ENCODE results near the gene USE1. TPM values are rescaled to one million over a fixed set of nuclear protein-coding genes. Genes with fewer than 3 reads are reported as not detected.

The USE1 gene, protein sequence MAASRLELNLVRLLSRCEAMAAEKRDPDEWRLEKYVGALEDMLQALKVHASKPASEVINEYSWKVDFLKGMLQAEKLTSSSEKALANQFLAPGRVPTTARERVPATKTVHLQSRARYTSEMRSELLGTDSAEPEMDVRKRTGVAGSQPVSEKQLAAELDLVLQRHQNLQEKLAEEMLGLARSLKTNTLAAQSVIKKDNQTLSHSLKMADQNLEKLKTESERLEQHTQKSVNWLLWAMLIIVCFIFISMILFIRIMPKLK
- total RNA-seq: 10 to 100 TPM in 3 of 4 donors, 1 to 10 TPM in 1; 7.7 to 13.6 (median 11.2) TPM

GRCh38 chr19:17215127-17215971 lies at the start of gene USE1:
USE1 (plus strand) TSS chr19:17215357; CDS start chr19:17215406, 49 bp downstream.
- peak within 1 kb of the TSS; percentile 56 to 78 (median 68) for H3K4me3 ChIP-seq
- no peaks in the 10 kb centered on the region for H3K9me3 ChIP-seq
- TF ChIP-seq CTCF (IDR thresholded peaks at IDR 0.05) (no peak), POLR2A (IDR thresholded peaks at IDR 0.05) (peak; percentile 48 to 62)
- DNase-seq: peak; percentile 92 to 96 (median 92)
- peaks cover 0 to 61% (median 0%) of the 10 kb centered on the region in 3 donors for H3K36me3 ChIP-seq
- H3K27me3 ChIP-seq: no peaks in the 10 kb centered on the region
- peak within 1 kb of the TSS; percentile 85 to 96 (median 89) for H3K27ac ChIP-seq
- H3K4me1 ChIP-seq: peaks cover 0 to 20% (median 5%) of the 10 kb centered on the region in 4 donors

- Histone ChIP-seq H3K4me3 (no peak overlapping the region), H3K27me3 (no peaks in the 10 kb centered on the region), H3K9me3 (no peaks in the 10 kb centered on the region), H3K27ac (no peak overlapping the region), H3K36me3 (peaks cover 0 to 96% (median 0%) of the 10 kb centered on the region in 3 donors), H3K4me1 (no peaks in the 10 kb centered on the region)
- TF ChIP-seq POLR2A (IDR thresholded peaks at IDR 0.05) (no peak), CTCF (IDR thresholded peaks at IDR 0.05) (no peak)
- DNase-seq: no peak
Observed at GRCh38 chr19:17165715-17166114, 49.4 kb upstream of the USE1 start.

DNA sequence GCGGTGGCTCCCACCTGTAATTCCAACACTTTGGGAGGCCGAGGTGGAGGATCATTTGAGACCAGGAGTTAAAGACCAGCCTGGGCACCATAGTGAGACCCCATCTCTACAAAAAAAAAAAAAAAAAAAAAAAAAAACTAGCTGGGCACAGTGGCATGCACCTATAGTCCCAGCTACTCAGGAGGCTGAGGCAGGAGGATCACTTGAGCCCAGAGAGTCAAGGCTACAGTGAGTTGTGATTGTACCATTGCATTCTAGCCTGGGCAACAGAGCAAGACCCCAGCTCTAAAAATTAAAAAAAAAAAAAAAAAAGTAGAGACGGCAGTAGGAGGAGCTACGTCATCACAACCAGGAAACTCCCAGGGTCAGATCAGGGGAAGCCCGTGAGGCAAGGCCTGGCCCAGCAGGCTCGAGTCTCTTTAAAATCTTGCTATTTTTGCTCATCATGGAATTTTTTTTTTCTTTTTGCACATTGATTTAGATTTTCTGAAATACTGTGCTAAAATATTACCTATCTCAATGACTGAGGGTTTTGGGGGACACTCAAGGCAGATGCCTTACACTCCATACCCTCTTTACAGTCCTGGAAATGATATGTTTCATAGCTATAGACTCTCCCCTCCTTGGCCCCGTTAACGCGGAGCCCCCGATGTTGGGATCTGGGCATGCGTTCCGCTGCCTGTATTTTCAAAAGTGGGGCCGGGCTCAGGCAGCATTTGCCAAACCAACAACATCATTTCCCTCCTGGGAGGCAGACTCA lies 44.4 kb upstream of the USE1 start:
- Histone ChIP-seq H3K27ac (no peak overlapping the region), H3K9me3 (no peaks in the 10 kb centered on the region), H3K4me1 (no peaks in the 10 kb centered on the region), H3K4me3 (no peak overlapping the region), H3K27me3 (no peaks in the 10 kb centered on the region), H3K36me3 (peaks cover 0 to 96% (median 0%) of the 10 kb centered on the region in 3 donors)
- DNase-seq: no peak
- TF ChIP-seq POLR2A (IDR thresholded peaks at IDR 0.05): no peak
- no peak for TF ChIP-seq CTCF (IDR thresholded peaks at IDR 0.05)

DNA sequence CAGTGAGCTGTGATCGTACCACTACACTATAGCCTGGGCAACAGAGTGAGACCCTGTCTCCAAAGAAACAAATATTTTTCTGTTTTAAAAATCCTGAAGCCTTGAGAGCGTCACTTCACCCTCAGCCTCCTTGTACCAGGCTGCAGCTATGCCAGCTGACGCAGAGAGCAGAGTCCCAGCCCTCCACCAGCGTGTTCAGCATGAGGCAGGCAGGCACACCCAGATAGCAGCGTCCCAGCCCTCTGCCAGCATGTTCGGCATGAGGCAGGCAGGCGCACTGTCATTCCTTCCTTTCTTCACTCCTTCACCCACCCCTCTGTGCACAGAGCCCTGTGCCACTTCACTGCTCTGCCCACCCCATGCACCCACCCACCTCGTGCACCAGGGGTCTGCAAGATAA lies 43.3 kb upstream of the USE1 start:
- H3K4me3 ChIP-seq: no peak overlapping the region
- H3K27ac ChIP-seq: no peak overlapping the region
- H3K36me3 ChIP-seq: peaks cover 0 to 96% (median 0%) of the 10 kb centered on the region in 3 donors
- H3K27me3 ChIP-seq: no peaks in the 10 kb centered on the region
- no peak for TF ChIP-seq POLR2A (IDR thresholded peaks at IDR 0.05)
- no peak for TF ChIP-seq CTCF (IDR thresholded peaks at IDR 0.05)
- no peaks in the 10 kb centered on the region for H3K4me1 ChIP-seq
- no peak for DNase-seq
- H3K9me3 ChIP-seq: no peaks in the 10 kb centered on the region

DNA sequence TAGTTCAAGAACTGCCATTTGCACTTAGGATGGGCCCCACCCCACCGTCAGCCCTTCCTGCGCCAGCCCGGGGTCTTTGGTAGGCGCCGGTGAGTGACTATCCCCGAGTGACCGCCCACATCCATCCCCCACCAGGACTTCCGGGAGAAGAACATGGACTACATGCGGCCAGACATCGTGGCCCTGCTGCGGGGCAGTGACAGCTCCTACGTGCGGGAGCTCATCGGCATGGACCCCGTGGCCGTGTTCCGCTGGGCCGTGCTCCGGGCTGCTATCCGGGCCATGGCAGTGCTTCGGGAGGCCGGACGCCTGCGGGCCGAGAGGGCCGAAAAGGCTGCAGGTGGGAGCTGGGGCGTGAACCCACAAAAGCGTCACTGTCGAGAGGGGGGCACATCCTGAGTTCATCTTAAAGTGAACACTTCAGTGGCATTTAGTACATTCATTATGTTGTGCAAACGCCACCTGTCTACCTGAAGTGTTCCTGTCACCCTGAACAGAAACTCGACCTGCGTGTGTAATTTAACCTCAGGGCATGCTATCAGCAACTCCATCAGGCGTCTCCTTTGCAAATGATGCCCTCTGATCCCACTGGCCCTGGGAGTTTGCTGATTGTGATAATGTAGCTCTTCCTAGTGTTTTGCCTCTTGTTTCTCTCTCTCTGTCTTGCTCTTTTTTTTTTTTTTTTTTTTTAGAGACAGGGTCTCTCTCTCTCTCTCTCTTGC lies 42.4 kb upstream of the USE1 start:
- Histone ChIP-seq H3K27ac (no peak overlapping the region), H3K36me3 (peaks cover 0 to 97% (median 0%) of the 10 kb centered on the region in 3 donors), H3K27me3 (no peaks in the 10 kb centered on the region), H3K4me1 (no peaks in the 10 kb centered on the region), H3K9me3 (no peaks in the 10 kb centered on the region), H3K4me3 (no peak overlapping the region)
- TF ChIP-seq CTCF (IDR thresholded peaks at IDR 0.05) (no peak), POLR2A (IDR thresholded peaks at IDR 0.05) (no peak)
- no peak for DNase-seq
